Peyer's patch (tissue), 4 donors: ENCODE measurements around the gene SESTD1. TPM values are rescaled to one million over a fixed set of nuclear protein-coding genes. Genes with fewer than 3 reads are reported as not detected.

Experiments used
- DNase-seq, 3 donors: peaks; one replicate each; pipeline ENCODE4 v3.0.0-alpha.2; 2017 to 2019
- H3K27ac ChIP-seq, 4 donors: fragments of 200-600 bp; sonication (generic); one replicate each; pipeline ENCODE4 v1.5.1; 2016 to 2019
- H3K27me3 ChIP-seq, 2 donors: fragments of 200-600 bp; sonication (generic); one replicate each; pipeline ENCODE4 v1.5.1; 2019
- H3K36me3 ChIP-seq, 3 donors: fragments of 200-600 bp; sonication (generic); one replicate each; pipeline ENCODE4 v1.5.1; 2016 to 2019
- H3K4me1 ChIP-seq, 4 donors: fragments of 200-600 bp; sonication (generic); one replicate each; pipeline ENCODE4 v1.5.1; 2016 to 2019
- H3K4me3 ChIP-seq, 4 donors: fragments of 200-600 bp; sonication (generic); 1 replicate in 3 of 4; 2 replicates in 1 of 4; pipeline ENCODE4 v1.5.1; 2016 to 2019; ENCODE audit warnings: mild to moderate bottlenecking in 1 of 4
- H3K9me3 ChIP-seq, 4 donors: fragments of 200-600 bp; sonication (generic); one replicate each; pipeline ENCODE4 v1.5.1; 2016 to 2019; ENCODE audit warnings: mild to moderate bottlenecking in 1 of 4
- POLR2A ChIP-seq, 2 donors: fragments of 450-650 bp; IDR thresholded peaks; one replicate each; pipeline ENCODE4 v1.5.1; 2017; ENCODE audit warnings: antibody characterized with exemption in 2 of 2, mild to moderate bottlenecking in 2 of 2, moderate library complexity in 2 of 2
- total RNA-seq, 4 donors: library from RNA; depleted of rRNA; stranded (reverse); fragments of >200 nt; gene quantifications; one replicate each; pipeline ENCODE4 v1.1.0, GENCODE V29; 2016
- TF ChIP-seq, protein P1 (sequence below), 6 experiments: fragments of 450-650 bp in 4 of 6; fragments of 200-600 bp in 2 of 6; sonication (generic) in 1 of 6; IDR thresholded peaks; one replicate each; pipeline ENCODE4 v1.5.1; 2017 to 2019; ENCODE audit warnings: antibody characterized with exemption in 6 of 6, mild to moderate bottlenecking in 3 of 6, moderate library complexity in 1 of 6

The SESTD1 gene
- total RNA-seq, 4 donors from 2014 or later, result 19.3 to 66.0 (median 39.6) TPM

DNA sequence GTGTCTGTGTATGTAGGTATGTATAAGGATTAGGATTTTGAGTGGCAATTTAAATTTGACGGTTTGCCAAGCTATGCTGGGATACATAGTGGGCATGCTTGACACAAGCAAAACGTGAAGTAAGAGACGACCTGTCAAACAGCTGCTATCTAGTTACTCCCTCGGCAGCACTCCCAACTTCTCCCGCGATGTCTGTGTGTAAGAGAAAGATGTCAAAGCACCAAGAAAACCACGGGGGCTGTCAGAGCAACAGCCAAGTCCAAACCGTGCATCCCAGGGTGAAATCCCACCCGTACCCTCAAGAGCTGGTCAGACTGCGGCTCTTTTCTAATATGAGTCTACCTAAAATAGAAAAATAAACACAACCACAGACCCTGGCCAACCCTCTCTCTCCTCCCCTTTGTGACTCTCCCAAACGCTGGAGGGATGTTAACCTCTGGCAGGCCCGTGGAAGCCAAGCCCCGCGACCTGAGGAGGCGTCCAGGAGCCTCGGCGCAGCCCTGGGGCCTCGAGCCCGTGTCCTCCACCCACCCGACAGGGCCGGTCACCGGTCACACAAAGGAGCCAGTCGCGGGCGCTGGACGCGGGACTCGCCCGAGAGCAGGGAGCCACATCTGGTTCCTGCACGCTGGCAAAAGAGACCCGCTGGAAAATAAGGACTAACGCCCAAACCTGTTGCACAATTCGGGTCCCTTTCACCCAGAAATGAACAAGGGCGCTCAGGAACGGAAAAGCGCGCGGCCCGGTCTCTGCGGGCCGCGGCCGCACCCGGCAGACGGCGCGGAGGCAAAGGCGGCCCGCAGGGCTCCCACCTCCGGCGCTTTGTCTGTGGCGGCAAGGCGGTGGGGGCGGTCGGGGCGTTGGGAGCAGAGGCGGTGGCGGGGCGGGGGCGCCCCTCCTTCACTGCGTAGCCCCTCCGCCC lies 925 bp downstream of the SESTD1 start:
- H3K4me3 ChIP-seq, result peak overlapping the region; percentile 74 to 89 (median 76)
- H3K27ac ChIP-seq, result peak overlapping the region; percentile 76 to 92 (median 84)
- no peaks in the 10 kb centered on the region for H3K27me3 ChIP-seq
- TF ChIP-seq, protein P1, sequence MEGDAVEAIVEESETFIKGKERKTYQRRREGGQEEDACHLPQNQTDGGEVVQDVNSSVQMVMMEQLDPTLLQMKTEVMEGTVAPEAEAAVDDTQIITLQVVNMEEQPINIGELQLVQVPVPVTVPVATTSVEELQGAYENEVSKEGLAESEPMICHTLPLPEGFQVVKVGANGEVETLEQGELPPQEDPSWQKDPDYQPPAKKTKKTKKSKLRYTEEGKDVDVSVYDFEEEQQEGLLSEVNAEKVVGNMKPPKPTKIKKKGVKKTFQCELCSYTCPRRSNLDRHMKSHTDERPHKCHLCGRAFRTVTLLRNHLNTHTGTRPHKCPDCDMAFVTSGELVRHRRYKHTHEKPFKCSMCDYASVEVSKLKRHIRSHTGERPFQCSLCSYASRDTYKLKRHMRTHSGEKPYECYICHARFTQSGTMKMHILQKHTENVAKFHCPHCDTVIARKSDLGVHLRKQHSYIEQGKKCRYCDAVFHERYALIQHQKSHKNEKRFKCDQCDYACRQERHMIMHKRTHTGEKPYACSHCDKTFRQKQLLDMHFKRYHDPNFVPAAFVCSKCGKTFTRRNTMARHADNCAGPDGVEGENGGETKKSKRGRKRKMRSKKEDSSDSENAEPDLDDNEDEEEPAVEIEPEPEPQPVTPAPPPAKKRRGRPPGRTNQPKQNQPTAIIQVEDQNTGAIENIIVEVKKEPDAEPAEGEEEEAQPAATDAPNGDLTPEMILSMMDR (IDR thresholded peaks at IDR 0.05), result no peak
- TF ChIP-seq POLR2A (IDR thresholded peaks at IDR 0.05), result no peak
- peak; percentile 28 to 75 (median 68) for DNase-seq
- H3K9me3 ChIP-seq, result no peaks in the 10 kb centered on the region
- peaks cover 0 to 13% (median 4%) of the 10 kb centered on the region in 4 donors for H3K4me1 ChIP-seq
- H3K36me3 ChIP-seq, result no peaks in the 10 kb centered on the region

DNA sequence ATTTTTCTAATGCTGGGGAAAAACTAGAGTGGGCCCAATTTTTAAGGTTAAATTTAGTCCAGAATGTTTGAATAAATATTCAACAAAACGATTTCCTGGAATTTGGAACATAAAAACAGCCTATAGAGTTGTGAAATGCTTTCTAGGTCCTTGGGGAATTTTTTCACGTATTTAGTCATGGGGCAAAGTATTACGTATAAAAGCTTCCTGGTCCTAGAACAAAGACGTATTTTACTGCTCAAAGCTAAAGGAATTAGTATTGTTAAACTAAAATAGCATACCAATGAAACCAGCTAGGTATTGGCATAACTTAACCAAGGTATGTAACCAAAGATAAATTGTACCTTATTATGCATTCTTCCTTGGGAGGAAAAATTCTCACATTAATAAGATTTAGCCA lies 1.6 kb downstream of the SESTD1 start:
- Histone ChIP-seq H3K27ac (peak overlapping the region in 3 of 4 donors; percentile 81 to 92 (median 86)), H3K4me3 (peak overlapping the region; percentile 74 to 89 (median 76)), H3K9me3 (no peaks in the 10 kb centered on the region), H3K4me1 (peaks cover 0 to 13% (median 4%) of the 10 kb centered on the region in 4 donors), H3K27me3 (no peaks in the 10 kb centered on the region), H3K36me3 (no peaks in the 10 kb centered on the region)
- no peak for DNase-seq
- TF ChIP-seq POLR2A (IDR thresholded peaks at IDR 0.05), result no peak
- TF ChIP-seq, protein P1 (IDR thresholded peaks at IDR 0.05), result no peak

DNA sequence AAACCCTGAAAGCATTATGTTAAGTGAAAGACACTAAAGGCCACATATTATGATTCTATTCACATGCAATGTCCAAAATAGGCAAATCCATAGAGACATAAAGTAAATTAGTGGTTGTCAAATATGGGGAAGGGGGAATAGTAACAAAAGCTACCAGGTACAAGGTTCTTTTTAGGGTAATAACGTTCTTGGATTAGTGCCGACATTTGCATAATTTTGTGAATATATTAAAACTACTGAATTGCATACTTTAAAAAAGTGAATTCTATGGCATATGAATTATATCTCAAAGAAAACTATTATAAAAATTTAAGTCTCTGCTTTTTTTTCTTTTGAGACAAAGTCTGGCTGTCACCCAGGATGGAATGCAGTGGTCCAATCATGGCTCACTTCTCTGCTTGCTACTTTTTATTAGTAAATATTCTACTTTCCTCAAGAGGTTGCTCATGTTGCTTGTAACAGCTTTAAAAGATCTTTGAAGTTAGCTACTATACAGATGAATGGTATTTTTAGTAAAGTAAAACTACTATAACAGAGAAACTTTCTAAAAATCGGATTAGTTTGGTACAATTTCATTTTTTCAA lies 2.5 kb downstream of the SESTD1 start:
- H3K9me3 ChIP-seq, result no peaks in the 10 kb centered on the region
- no peak for DNase-seq
- no peaks in the 10 kb centered on the region for H3K27me3 ChIP-seq
- TF ChIP-seq POLR2A (IDR thresholded peaks at IDR 0.05), result no peak
- TF ChIP-seq, protein P1 (IDR thresholded peaks at IDR 0.05), result peak in 1 of 6 experiments; percentile 5
- H3K4me3 ChIP-seq, result no peak overlapping the region
- no peak overlapping the region for H3K27ac ChIP-seq
- H3K36me3 ChIP-seq, result no peaks in the 10 kb centered on the region
- peaks cover 0 to 13% (median 4%) of the 10 kb centered on the region in 4 donors for H3K4me1 ChIP-seq

DNA sequence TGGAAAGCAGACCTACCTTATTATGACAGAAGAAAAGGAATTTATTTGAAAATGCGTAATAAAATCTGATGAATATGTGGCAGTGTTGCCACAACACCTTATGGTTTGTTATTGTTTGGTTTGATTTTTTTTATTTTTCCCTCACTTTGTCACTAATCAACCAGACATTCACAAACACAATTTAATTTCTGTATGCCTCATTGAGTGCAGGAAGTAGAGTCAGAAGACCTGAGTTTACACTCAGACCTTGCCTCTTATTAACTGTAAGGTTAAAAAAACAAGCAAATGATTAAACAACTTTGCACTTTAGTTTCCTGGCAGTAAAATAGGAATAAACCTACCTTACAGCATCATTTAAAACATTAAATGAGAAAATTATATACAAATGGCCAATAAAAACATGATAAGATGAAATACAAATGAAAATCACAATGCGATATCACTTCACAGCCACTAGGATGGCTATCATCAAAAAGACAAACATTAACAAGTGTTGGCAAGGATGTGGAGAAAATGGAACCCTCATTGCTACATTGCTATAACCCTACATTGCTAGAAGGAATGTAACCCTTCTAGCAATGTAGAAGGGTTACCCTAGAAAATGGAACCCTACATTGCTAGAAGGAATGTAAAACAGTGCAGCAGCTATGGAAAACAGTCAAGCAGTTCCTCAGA lies 3.3 kb downstream of the SESTD1 start:
- Histone ChIP-seq H3K9me3 (no peaks in the 10 kb centered on the region), H3K4me1 (peaks cover 0 to 13% (median 4%) of the 10 kb centered on the region in 4 donors), H3K27ac (no peak overlapping the region), H3K36me3 (no peaks in the 10 kb centered on the region), H3K27me3 (no peaks in the 10 kb centered on the region), H3K4me3 (no peak overlapping the region)
- TF ChIP-seq POLR2A (IDR thresholded peaks at IDR 0.05), result no peak
- TF ChIP-seq, protein P1 (IDR thresholded peaks at IDR 0.05), result peak in 4 of 6 experiments; percentile 32 to 62 (median 44)
- DNase-seq, result no peak

DNA sequence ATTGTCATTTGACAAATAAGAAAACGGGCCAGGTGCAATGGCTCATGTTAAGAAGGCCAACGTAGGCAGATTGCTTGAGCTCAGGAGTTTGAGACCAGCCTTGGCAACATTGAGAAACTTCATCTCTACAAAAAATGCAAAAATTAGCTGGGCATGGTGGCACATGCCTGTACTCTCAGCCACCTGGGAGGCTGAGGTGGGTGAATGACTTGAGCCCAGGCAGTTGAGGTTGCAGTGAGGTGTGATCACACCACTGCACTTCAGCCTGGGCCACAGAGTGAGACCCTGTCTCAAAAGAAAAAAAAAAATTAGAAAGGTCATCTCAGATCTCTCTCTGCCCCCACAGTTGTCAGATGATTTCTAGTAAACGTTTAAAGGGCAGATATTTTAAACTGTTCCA lies 4.4 kb downstream of the SESTD1 start:
- no peak for DNase-seq
- Histone ChIP-seq H3K9me3 (no peaks in the 10 kb centered on the region), H3K4me3 (no peak overlapping the region), H3K36me3 (no peaks in the 10 kb centered on the region), H3K4me1 (peaks cover 0 to 13% (median 4%) of the 10 kb centered on the region in 4 donors), H3K27me3 (no peaks in the 10 kb centered on the region), H3K27ac (no peak overlapping the region)
- no peak for TF ChIP-seq POLR2A (IDR thresholded peaks at IDR 0.05)
- TF ChIP-seq, protein P1 (IDR thresholded peaks at IDR 0.05), result no peak
